ENCODE measurements around the gene NIM1K. TPM values are rescaled to one million over a fixed set of nuclear protein-coding genes. Genes with fewer than 3 reads are reported as not detected.
A peak's percentile ranks its signal among the peaks of the same experiment; 100 is the strongest.
"Not testable (repeated sequence)": the region's sequence is repeated elsewhere in the genome, so short reads cannot be mapped to it uniquely, and the experiment has no call there.

Gene NIM1K
- total RNA-seq, 1 experiment from 2014 or later = 0.59 TPM

- no peaks in the 10 kb centered on the region for H3K9me3 ChIP-seq (ENCODE audit: control insufficient read depth, insufficient read depth, low read depth, low read length)
- BruUV-seq (replicated peaks) = no TSS peak
- ChIA-PET POLR2A (no interaction called here), CTCF (interaction anchor here (0.6 to 1.0 kb wide), 3 partner anchors 84 to 366 kb away, joined by 3 to 8 read pairs (median 3); partner anchors contain the start of gene TMEM267)
- TF ChIP-seq SIN3A (IDR thresholded peaks at IDR 0.05; ENCODE audit: borderline replicate concordance, insufficient read depth, low read depth, low read length) = no peak
- TF ChIP-seq, protein P1, sequence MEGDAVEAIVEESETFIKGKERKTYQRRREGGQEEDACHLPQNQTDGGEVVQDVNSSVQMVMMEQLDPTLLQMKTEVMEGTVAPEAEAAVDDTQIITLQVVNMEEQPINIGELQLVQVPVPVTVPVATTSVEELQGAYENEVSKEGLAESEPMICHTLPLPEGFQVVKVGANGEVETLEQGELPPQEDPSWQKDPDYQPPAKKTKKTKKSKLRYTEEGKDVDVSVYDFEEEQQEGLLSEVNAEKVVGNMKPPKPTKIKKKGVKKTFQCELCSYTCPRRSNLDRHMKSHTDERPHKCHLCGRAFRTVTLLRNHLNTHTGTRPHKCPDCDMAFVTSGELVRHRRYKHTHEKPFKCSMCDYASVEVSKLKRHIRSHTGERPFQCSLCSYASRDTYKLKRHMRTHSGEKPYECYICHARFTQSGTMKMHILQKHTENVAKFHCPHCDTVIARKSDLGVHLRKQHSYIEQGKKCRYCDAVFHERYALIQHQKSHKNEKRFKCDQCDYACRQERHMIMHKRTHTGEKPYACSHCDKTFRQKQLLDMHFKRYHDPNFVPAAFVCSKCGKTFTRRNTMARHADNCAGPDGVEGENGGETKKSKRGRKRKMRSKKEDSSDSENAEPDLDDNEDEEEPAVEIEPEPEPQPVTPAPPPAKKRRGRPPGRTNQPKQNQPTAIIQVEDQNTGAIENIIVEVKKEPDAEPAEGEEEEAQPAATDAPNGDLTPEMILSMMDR (IDR thresholded peaks at IDR 0.05) = peak; percentile 80
- no peaks in the 10 kb centered on the region for H3K36me3 ChIP-seq (ENCODE audit: control insufficient read depth, insufficient read depth, low read length)
- peak; percentile 87; the same call in 1 of the 2 replicates for ATAC-seq
- H3K4me3 ChIP-seq (ENCODE audit: low read depth in 2 of 2, low read length in 2 of 2) = no peak overlapping the region
- in situ Hi-C loops (cut with HindIII; ENCODE audit: low pct_unique_long_range_greater_than_20kb, low sequenced_read_pairs) = no loop called here
- intact Hi-C loops (cut with micrococcal nuclease; ENCODE audit: unreplicated experiment) = loop anchor here (5.0 kb wide), 2 partner anchors 79 to 81 kb away; no protein-coding TSS in a partner anchor
- no peaks in the 10 kb centered on the region for H3K27me3 ChIP-seq (ENCODE audit: control insufficient read depth, insufficient read depth, low read length)
- no peaks in the 10 kb centered on the region for H3K4me1 ChIP-seq (ENCODE audit: control insufficient read depth, insufficient read depth, low read length)
- peak; percentile 36 for DNase-seq (ENCODE audit: low read depth, low spot score)
- H3K27ac ChIP-seq (ENCODE audit: low read length) = no peak overlapping the region
Observed at GRCh38 chr5:43305948-43306565, 114.0 kb downstream of the NIM1K start.

DNA sequence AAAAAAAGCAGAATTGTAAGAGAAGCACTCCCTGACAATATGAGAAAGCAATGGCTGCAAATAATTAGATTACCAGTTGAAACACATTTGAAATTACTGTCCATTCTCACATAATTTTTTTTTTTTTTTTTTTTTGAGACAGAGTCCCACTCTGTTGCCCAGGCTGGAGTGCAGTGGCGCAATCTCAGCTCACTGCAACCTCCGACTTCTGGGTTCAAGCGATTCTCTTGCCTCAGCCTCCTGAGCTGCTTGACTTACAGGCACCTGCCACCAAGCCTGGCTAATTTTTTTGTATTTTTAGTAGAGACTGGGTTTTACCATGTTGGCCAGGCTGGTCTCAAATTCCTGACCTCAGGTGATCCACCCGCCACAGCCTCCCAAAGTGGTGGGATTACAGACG lies 114.9 kb downstream of the NIM1K start:
- H3K9me3 ChIP-seq (ENCODE audit: control insufficient read depth, insufficient read depth, low read depth, low read length); H3K27ac ChIP-seq (ENCODE audit: low read length); BruUV-seq (replicated peaks); H3K4me3 ChIP-seq (ENCODE audit: low read depth in 2 of 2, low read length in 2 of 2); H3K36me3 ChIP-seq (ENCODE audit: control insufficient read depth, insufficient read depth, low read length); H3K27me3 ChIP-seq (ENCODE audit: control insufficient read depth, insufficient read depth, low read length); CTCF ChIA-PET; DNase-seq (ENCODE audit: low read depth, low spot score); ATAC-seq; H3K4me1 ChIP-seq (ENCODE audit: control insufficient read depth, insufficient read depth, low read length); in situ Hi-C loops (cut with HindIII; ENCODE audit: low pct_unique_long_range_greater_than_20kb, low sequenced_read_pairs): not testable (repeated sequence)
- POLR2A ChIA-PET = interaction anchor here (0.6 kb wide), 2 partner anchors 12 to 68 kb away, joined by 4 read pairs; no protein-coding TSS in a partner anchor
- intact Hi-C loops (cut with micrococcal nuclease; ENCODE audit: unreplicated experiment) = loop anchor here (5.0 kb wide), 2 partner anchors 80 kb away; no protein-coding TSS in a partner anchor

DNA sequence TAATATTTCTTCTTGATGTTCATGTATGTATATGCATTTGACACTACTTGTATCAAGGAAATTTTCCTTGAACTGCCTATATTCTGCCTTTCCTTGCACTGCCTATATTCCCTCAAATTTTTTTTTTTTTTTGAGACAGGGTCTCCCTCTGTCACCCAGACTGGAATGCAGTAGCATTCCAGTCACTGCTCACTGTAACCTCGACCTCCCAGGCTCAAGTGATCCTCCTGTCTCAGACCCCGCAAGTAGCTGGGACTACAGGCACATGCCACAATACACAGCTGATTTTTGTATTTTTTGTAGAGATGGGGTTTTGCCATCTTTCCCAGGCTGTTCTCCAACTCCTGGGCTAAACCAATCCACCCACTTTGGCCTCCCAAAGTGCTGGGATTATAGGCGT lies 117.1 kb downstream of the NIM1K start:
- no TSS peak for BruUV-seq (replicated peaks)
- CTCF ChIA-PET = no interaction called here
- in situ Hi-C loops (cut with HindIII; ENCODE audit: low pct_unique_long_range_greater_than_20kb, low sequenced_read_pairs) = no loop called here
- H3K9me3 ChIP-seq (ENCODE audit: control insufficient read depth, insufficient read depth, low read depth, low read length) = no peaks in the 10 kb centered on the region
- no peak overlapping the region for H3K27ac ChIP-seq (ENCODE audit: low read length)
- ATAC-seq = no peak
- POLR2A ChIA-PET = no interaction called here
- intact Hi-C loops (cut with micrococcal nuclease; ENCODE audit: unreplicated experiment) = loop anchor here (5.0 kb wide), 2 partner anchors 78 to 82 kb away; no protein-coding TSS in a partner anchor
- H3K4me3 ChIP-seq (ENCODE audit: low read depth in 2 of 2, low read length in 2 of 2) = no peak overlapping the region
- DNase-seq (ENCODE audit: low read depth, low spot score) = no peak
- H3K36me3 ChIP-seq (ENCODE audit: control insufficient read depth, insufficient read depth, low read length) = peaks cover 3% of the 10 kb centered on the region; the same call in 1 of the 2 replicates
- no peaks in the 10 kb centered on the region for H3K27me3 ChIP-seq (ENCODE audit: control insufficient read depth, insufficient read depth, low read length)
- peaks cover 11% of the 10 kb centered on the region for H3K4me1 ChIP-seq (ENCODE audit: control insufficient read depth, insufficient read depth, low read length)
- TF ChIP-seq, protein P1 (IDR thresholded peaks at IDR 0.05) = no peak
- no peak for TF ChIP-seq TCF7L2 (IDR thresholded peaks at IDR 0.05; ENCODE audit: low read depth, low read length)
- no peak for TF ChIP-seq POLR2AphosphoS5 (IDR thresholded peaks at IDR 0.05; ENCODE audit: low read depth, low read length)
- no peak for TF ChIP-seq SIN3A (IDR thresholded peaks at IDR 0.05; ENCODE audit: borderline replicate concordance, insufficient read depth, low read depth, low read length)
- no peak for TF ChIP-seq REST (IDR thresholded peaks at IDR 0.05; ENCODE audit: insufficient read depth in 1 of 2, low read depth in 2 of 2, low read length in 1 of 2)

All from Panc1 (cell line).